Left ventricle myocardium superior (tissue), 1 donor: ENCODE results near the gene PIH1D1. TPM values are rescaled to one million over a fixed set of nuclear protein-coding genes. Genes with fewer than 3 reads are reported as not detected.
"Not testable (repeated sequence)": the region's sequence is repeated elsewhere in the genome, so short reads cannot be mapped to it uniquely, and the experiment has no call there.

Experiments used
- ATAC-seq: fragments of 200-7000 bp; cut with Tn5 transposase; one replicate; pipeline ENCODE4 v1.9.1; 2020; ENCODE audit warnings: mild to moderate bottlenecking, moderate library complexity
- DNase-seq: peaks from one replicate; pipeline ENCODE4 v3.0.0-alpha.2; 2020
- intact Hi-C: fragments of 100-400 bp; cut with micrococcal nuclease; formaldehyde crosslinking; loops from one replicate; pipeline ENCODE4 v1.11.0; 2022
- total RNA-seq: library from RNA; stranded (reverse); fragmentation: NEBNext Ultra II Directional; extraction: Animal tissue kit (Norgen Biotek cat#: 25700); gene quantifications from one replicate; pipeline ENCODE4 v1.2.1, GENCODE V29; 2021
- donor health status: DM: no; HTN: yes; CAD: no; lungs with severe emphysema.

Gene PIH1D1
- total RNA-seq, 1 donor from 2014 or later: 29.6 TPM

DNA sequence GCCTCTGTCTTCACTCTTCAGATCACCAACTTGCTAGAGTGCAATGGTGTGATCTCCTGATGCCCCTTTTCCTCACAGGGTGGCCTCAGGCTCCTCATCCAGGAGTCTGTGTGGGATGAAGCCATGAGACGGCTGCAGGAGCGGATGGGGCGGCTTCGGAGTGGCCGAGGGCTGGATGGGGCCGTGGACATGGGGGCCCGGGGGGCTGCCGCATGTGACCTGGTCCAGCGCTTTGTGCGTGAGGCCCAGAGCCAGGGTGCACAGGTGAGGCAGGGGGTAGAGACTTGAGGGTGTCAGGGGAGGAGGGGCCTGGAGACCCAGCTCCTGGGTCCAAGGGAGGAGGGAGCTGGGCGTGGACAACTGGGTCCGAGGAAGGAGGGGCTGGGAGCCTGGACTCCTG lies 10.9 kb upstream of the PIH1D1 start:
- DNase-seq: no peak
- intact Hi-C loops: no loop called here

DNA sequence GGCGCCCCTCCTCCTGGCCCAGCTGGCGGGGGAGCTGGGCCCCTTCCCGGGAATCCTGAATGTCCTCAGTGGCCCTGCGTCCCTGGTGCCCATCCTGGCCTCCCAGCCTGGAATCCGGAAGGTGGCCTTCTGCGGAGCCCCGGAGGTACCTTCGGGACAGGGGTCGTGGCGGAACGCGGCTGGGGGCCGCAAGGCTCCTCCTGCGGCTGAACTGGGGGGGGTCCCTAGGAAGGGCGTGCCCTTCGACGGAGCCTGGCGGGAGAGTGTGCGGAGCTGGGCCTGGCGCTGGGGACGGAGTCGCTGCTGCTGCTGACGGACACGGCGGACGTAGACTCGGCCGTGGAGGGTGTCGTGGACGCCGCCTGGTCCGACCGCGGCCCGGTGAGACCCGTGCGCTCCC lies 10.0 kb upstream of the PIH1D1 start:
- ATAC-seq: no peak
- intact Hi-C loops: no loop called here
- no peak for DNase-seq

More for the DNA sequence above, 10.9 kb upstream of the PIH1D1 start:
- no peak for ATAC-seq

DNA sequence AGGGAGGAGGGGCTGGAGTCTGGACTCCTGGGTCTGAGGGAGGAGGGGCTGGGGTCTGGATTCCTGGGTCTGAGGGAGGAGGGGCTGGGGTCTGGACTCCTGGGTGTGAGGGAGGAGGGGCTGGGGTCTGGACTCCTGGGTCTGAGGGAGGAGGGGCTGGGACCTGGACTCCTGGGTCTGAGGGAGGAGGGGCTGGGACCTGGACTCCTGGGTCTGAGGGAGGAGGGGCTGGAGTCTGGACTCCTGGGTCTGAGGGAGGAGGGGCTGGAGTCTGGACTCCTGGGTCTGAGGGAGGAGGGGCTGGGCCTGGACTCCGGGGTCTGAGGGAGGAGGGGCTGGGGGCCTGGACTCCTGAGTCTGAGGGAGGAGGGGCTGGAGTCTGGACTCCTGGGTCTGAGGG lies 9.5 kb upstream of the PIH1D1 start:
- intact Hi-C loops, DNase-seq, ATAC-seq: not testable (repeated sequence)

DNA sequence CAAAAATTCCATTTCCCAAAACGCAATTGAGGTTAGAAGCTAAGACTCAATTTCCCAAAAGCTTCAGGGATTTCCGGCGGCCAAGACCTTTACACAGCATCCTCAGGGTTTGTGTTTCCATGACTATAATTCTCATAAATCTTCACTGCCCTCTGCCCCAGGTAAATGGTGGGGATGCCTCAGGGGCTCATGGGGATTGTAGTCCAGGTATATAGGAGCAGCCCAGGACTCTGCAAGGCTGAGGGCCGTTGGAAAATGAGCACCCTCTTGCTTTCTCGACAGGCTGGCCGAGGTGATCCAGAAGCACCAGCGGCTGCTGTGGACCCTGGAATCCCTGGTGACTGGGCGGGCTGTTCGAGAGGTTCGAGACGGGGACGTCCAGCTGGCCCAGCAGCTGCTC lies 7.8 kb upstream of the PIH1D1 start:
- intact Hi-C loops: no loop called here
- ATAC-seq (no peak), DNase-seq (no peak)

DNA sequence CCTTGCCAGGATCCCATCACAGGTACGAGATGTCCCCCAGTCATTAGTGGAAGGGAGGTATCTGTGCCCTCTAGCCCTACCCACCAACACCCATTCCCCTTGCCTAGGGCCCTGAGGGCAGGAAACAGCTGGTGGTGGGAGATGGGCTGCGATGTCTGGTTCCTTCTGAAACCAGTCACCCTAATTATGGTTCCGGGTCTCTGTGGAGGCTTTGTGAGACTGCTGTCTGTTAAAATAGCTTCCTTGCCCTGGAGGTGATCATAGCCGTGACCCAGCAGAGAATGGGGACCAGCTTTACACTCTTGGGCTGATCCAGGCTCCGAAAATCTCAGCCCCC lies 6.9 kb upstream of the PIH1D1 start:
- ATAC-seq (no peak), DNase-seq (no peak)
- intact Hi-C loops: no loop called here

DNA sequence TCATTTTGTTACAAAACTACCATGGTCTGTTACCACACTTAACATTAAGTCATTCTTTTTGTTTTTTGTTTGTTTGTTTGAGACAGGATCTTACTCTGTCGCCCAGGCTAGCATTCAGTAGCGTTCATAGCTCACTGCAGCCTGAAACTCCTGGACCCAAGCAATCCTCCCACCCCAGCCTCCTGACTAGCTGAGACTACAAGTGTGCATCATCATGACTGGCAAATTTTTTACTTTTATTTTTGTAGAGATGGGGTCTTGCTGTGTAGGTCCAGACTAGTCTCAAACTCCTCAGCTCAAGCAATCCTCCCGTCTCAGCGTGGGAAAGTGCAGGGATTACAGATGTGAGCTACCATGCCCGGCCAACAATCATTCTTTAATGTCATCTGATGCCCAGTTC lies 4.7 kb upstream of the PIH1D1 start:
- no peak for DNase-seq
- intact Hi-C loops: no loop called here

DNA sequence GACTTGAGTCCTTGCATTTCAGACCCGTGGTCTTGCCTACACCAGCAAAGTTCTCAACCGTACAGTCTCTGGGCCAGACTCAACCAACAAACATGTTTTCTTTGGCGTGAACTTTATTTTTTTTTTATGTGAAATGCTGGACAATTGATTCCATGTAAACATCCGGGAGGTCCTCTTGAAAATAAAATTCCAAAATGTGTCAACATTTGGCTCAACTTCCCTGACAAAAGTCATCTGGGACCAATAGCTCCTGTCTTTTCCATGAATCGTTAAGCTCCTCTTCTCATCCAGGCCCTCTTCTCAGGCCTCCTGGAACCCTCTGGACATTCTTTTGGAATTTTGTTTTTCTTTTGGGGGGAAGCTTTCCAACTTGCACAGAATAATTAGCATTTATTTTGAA lies 4.2 kb upstream of the PIH1D1 start:
- intact Hi-C loops: no loop called here
- ATAC-seq (no peak), DNase-seq (no peak)

More for the DNA sequence above, 4.7 kb upstream of the PIH1D1 start:
- no peak for ATAC-seq

DNA sequence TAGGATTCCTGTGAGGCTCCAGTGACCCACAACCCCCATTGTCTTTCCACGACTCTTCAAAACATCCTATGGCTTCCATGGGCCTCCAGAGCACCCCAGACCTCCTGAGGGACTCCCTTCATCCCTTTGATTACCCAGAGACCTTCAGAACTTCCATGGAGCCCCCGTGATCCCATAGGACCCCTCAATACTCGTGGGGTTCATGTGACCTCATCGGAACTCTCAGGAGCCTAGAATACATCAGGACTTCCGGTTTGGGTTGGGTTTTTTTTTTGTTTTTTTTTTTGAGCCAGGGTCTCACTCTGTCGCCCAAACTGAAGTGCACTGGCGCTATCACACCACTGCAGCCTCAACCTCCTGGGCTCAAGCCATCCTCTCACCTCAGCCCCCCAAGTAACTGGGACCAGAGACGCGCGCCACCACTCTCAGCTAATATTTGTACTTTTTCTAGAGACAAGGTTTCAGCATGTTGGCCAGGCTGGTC lies 2.2 kb upstream of the PIH1D1 start:
- intact Hi-C loops: no loop called here
- DNase-seq (no peak), ATAC-seq (no peak)

DNA sequence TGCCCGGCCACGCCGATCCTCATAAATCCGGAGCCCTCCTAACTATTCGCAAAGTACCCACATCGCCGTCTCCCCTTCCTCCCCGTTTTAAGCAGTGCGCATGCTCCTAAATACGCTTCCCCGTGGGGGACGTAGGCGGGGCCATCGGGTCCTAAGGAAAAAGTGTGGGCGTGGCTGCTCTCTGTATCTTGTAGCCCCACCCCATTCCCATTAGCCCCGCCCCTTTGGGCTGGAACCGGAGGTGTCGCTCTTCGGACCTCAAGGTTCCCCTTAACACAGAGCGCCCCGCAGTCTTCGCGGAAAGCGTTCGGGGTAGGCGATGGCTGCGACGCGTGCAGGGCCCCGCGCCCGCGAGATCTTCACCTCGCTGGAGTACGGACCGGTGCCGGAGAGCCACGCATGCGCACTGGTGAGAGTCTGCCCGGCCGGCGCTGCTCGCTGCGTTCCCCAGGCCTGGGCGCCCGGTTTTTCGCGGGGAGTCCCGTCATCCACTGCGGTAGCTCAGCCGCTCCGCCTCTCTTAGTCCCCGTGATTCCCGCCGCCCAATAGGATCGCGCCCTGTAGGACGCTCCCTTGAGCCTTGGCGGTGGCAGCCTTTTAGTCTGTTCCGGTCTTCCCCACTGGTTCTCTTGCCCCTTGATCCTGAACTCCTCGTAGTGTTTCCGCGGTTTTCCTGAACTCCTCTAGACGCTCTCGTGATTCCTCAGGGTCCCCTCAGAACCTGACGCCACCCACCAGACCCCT lies 1.6 kb upstream of the PIH1D1 start, which contains the start of gene ALDH16A1:
Gene ALDH16A1 (plus strand): TSS at position 213 of the 744 bp plus-strand sequence. CDS start 107 bp downstream, at position 320.
- DNase-seq (peak; percentile 98), ATAC-seq (peak; percentile 91)
- intact Hi-C loops: no loop called here

DNA sequence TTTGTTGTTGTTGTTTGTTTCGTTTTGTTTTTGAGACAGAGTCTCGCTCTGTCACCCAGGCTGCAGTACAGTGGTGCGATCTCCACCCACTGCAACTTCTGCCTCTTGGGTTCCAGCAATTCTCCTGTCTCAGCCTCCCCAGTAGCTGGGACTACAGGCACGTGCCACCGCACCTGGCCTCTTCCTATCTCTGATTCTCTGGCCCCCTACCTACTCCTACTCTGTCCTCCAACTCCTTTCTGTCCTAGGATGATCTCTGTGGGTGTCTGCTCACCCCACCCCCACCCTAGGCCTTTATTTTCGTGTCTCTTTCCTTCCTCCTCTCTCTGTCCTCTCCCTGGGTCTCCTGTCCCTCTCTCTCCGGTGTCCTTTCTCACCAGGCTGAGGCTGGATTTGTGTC lies 1.2 kb downstream of the PIH1D1 start:
- no peak for DNase-seq
- intact Hi-C loops: no loop called here
- no peak for ATAC-seq

DNA sequence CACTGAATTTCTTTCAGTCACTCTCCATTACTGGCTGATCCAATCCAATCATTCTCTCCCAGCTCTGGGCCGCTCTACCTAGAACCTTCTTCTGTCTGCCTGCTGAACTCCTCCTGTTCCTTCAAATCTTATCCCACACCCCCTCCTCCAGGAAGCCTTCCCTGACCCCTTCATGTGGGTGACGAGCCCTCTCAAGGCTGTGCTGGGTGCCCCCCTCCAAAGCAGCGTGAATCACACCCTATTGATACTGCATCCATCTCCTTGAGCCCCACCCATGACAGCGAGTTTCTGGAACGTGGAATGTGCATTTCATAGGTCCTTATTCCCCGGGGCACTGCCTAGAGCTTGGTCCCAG lies 3.2 kb downstream of the PIH1D1 start:
- ATAC-seq (no peak), DNase-seq (no peak)
- intact Hi-C loops: no loop called here

DNA sequence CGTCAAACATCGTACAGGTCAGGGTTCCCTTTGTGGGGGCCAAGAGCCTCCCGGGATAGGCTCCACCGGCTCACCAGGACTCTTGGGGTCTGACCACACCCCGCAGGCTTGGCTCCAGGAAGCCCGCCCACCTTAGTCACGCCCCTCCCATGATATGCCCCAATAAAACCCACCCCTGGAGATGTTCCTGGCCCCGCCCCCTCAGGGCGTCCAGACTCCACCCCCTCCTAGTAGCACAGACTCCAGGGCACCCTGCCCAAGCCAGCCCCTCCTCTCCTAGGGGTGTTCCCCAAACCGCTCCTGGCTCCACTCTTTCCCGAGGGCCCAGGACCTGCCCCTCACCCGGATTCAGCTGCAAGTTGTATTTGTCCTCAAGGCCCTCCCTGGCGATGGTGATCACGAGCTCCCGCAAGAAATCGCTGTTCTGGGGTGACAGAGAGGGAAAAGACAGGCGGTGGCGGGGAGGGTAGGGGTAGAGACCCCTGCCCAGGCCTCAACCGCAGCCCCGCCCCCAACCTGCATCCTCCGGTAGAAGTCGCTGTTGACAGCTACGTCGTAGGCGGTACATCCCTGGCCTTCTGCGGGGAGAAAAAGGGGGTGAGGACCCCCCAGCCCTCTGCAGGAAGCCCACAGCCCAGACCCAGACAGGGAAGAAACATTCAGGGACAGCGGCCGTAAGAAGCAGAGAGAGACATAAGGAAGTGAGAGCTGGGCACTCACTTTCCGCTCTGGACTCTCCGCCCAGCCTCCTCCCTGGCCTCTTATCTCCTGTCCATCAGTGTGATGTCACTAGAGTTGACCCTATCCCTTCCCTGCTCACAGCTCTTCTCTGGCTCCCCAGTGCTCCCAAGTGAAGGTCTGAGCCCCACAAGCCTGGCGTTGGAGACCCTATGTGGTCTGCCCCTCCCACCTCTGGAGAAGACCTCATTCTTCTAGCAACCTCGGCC lies 3.9 kb downstream of the PIH1D1 start:
- DNase-seq: peak; percentile 62
- intact Hi-C loops: no loop called here
- ATAC-seq: no peak

DNA sequence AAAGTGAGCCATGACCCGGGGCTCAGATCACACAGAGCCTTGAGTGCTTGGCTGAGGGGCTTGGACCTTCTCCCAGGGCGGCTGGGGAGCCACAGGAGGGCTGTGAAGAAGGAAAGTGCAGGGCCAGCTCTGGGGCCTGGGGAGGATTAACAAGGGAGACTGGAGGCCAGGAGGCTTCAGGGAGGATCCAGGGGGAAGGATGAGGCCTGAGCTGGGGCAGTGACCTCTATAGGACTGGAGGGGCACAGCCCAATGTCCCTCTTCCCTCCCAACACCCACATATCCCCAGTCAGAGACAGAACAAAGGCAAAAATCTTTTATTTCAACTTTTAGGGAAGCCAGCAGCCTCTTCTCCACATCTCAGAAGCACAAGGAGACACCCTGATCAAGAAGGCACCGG lies 5.6 kb downstream of the PIH1D1 start:
- DNase-seq (no peak), ATAC-seq (no peak)
- intact Hi-C loops: no loop called here

DNA sequence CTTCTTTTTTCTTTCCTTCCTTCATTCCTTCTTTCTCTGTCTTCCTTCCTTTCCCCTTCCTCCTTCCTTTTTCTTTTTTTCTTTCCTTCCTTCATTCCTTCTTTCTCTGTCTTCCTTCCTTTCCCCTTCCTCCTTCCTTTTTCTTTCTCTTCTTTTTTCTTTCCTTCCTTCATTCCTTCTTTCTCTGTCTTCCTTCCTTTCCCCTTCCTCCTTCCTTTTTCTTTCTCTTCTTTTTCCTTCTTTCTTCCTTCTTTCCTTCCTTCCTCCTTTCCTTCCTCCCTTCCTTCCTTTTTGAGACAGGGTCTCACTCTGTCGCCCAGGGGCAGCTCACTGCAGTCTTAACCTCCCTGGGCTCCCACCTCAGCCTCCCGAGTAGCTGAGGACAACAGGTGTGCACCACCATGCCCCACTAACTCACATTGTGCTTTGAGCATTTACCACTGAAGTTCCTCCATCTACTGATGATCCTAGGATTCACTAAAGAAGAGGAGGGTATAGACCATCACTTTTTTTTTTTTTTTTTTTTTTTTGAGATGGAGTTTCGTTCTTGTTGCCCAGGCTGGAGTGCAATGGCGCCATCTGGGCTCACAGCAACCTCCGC lies 7.4 kb downstream of the PIH1D1 start:
- ATAC-seq, DNase-seq: not testable (repeated sequence)
- intact Hi-C loops: loop anchor here (5.0 kb wide), 1 partner anchor 52 kb away; no protein-coding TSS in a partner anchor

DNA sequence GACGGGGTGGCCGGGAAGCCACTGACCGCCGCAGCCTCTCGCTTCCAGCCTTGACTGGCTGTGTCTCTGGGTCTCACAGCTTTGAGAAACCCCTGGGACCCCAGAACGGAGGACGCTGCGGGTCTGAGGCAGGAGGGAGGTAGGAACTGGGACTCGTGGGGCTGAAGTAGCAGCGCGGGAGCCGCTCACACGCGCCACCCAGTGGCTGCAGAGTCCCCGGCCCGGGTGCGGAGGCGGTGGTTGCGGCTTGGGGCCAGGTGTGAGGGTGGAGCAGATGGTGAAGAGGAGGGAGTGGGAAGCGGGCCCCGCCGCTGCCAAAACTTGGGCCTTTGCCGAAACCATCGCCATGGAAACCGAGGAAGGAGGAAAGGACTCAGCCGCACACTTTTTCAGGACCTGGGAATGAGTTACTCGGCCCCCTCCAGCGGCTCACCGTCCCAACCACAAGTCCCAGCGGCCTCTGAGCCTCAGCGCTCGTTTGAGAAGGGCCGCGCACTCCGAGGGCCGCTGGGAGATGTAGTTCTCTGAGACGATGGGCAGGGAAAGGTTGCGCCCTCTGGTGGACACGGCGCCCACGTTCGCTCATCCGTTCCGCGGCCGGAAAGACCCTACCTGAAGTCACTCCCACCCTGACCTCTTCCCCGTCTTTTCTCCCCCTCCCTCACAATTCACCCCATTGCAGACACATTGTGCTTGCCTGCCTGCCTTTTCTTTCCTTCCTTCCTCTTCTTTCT lies 8.1 kb downstream of the PIH1D1 start:
- intact Hi-C loops: loop anchor here (5.0 kb wide), 1 partner anchor 51 kb away; no protein-coding TSS in a partner anchor
- DNase-seq (peak; percentile 96), ATAC-seq (peak; percentile 87)

DNA sequence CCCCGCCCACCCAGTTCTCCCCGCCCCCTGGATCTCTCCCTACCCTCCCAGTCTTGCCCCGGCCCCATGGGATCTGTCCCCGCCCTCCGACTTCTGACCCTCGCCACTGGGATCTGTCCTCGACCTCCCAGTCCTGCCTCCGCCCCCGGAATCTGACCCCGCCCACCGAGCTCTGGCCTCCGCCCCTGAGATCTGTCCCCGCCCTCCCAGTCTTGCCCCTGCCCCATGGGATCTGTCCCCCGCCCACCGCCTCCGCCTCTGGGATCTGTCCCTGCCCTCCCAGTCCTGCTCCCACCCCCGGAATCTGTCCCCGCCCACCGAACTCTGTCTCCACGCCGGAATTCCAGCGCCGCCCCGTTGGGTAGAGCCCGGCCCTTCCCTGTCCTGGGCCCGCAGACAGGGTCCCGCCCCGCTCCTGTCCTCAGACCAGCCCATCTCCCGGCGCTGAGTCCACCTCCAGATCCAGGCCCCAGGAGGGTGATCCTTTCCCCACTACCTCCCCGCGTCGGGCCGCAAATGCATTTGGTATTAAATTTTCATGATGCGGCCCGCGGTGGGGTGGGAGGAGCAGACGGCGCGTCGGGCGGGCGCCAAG lies 8.7 kb downstream of the PIH1D1 start:
- intact Hi-C loops: loop anchor here (5.0 kb wide), 1 partner anchor 51 kb away; no protein-coding TSS in a partner anchor
- DNase-seq (peak; percentile 96), ATAC-seq (peak; percentile 85)

DNA sequence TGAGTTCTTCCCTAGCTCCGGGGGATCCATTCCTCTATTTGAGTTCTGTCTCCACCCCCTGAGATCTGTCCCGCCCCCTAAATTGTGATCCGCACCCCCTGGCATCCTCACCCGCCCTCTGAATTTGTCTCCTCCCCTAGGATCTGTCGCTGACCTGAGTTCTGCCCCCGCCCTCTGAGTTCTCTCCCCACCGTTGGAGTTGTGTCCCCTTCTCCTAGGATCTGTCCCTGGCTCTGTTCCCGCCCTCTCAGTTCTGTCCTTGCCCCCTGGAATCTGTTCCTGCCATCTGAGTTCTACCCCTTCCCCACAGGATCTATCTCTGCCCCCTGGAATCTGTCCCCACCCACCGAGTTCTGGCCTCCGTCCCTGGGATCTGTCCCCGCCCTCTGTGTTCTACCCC lies 9.3 kb downstream of the PIH1D1 start:
- DNase-seq (no peak), ATAC-seq (peak; percentile 5)
- intact Hi-C loops: loop anchor here (5.0 kb wide), 1 partner anchor 50 kb away; no protein-coding TSS in a partner anchor

DNA sequence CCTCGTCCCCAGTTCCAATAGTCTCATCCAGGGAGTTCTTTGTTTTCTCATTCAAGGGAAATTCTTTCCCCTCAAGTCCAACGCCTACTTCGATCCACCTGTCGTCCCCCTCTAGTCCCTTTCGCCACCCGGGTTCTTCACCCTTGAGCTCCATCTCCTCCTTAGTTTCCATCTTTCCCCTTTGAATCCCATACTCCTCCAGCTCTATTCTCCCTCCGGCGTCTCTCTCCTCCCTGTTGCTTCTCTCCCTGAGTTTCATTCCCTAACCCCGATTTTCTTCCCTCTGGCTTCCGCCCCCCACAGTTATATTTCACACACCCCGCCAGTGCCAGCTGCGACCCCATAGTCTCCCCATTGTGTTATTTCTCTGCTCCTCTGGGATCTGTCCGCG lies 9.7 kb downstream of the PIH1D1 start:
- no peak for DNase-seq
- intact Hi-C loops: loop anchor here (5.0 kb wide), 1 partner anchor 50 kb away; no protein-coding TSS in a partner anchor
- ATAC-seq: no peak
